Measurements from ENCODE around the gene ECEL1.
"Not testable (repeated sequence)": the region's sequence is repeated elsewhere in the genome, so short reads cannot be mapped to it uniquely, and the experiment has no call there.

Gene ECEL1

GRCh38 chr2:232458051-232458660 lies 29.5 kb downstream of the ECEL1 start:
- DNase-seq: peak; percentile 53

GRCh38 chr2:232457121-232458011 lies 30.3 kb downstream of the ECEL1 start:
- DNase-seq: peak; percentile 52

- no peak for DNase-seq
Observed at GRCh38 chr2:232456296-232457120, 31.1 kb downstream of the ECEL1 start.

GRCh38 chr2:232455426-232456255 lies 32.0 kb downstream of the ECEL1 start, which contains the start of gene ALPI:
ALPI (plus strand) TSS chr2:232456153; CDS start chr2:232456200, 47 bp downstream.
- DNase-seq: peak; percentile 52

GRCh38 chr2:232454630-232455029 lies 33.0 kb downstream of the ECEL1 start:
- DNase-seq: no peak

GRCh38 chr2:232451645-232452044 lies 36.0 kb downstream of the ECEL1 start:
- not testable (repeated sequence) for DNase-seq

- no peak for DNase-seq
Observed at GRCh38 chr2:232449964-232450363, 37.7 kb downstream of the ECEL1 start.

GRCh38 chr2:232448304-232448690 lies 39.3 kb downstream of the ECEL1 start:
- DNase-seq: no peak

- DNase-seq: no peak
Observed at GRCh38 chr2:232447638-232448303, 39.9 kb downstream of the ECEL1 start.

GRCh38 chr2:232447091-232447620 lies 40.5 kb downstream of the ECEL1 start:
- no peak for DNase-seq

- DNase-seq: not testable (repeated sequence)
Observed at GRCh38 chr2:232446266-232446777, 41.3 kb downstream of the ECEL1 start.

GRCh38 chr2:232445149-232445885 lies 42.3 kb downstream of the ECEL1 start:
- DNase-seq: not testable (repeated sequence)

- peak; percentile 86 for DNase-seq
Observed at GRCh38 chr2:232444409-232445148, 43.1 kb downstream of the ECEL1 start.

GRCh38 chr2:232443669-232444408 lies 43.8 kb downstream of the ECEL1 start:
- not testable (repeated sequence) for DNase-seq

- DNase-seq: not testable (repeated sequence)
Observed at GRCh38 chr2:232443047-232443446, 44.6 kb downstream of the ECEL1 start.

- DNase-seq: not testable (repeated sequence)
Observed at GRCh38 chr2:232442431-232442830, 45.2 kb downstream of the ECEL1 start.

- not testable (repeated sequence) for DNase-seq
Observed at GRCh38 chr2:232441922-232442321, 45.7 kb downstream of the ECEL1 start.

GRCh38 chr2:232441147-232441651 lies 46.4 kb downstream of the ECEL1 start:
- DNase-seq: peak; percentile 61

All from activated effector memory CD4-positive, alpha-beta T cell treated with anti-CD3 and anti-CD28 coated beads, Interleukin-2, amount 50 U/mL, for 16 hours (primary cell).